Jurkat, Clone E6-1 (cell line): ENCODE data around the gene TCF7L2.
A peak's percentile ranks its signal among the peaks of the same experiment; 100 is the strongest.

Experiments used
- DNase-seq: peaks from one replicate; pipeline ENCODE4 v3.0.0-alpha.2; 2011; ENCODE audit warnings: low read depth, low spot score
- H3K4me3 ChIP-seq: 2 replicates; pipeline ENCODE4 v1.5.1; 2011; ENCODE audit warnings: mild to moderate bottlenecking, low read length, control low read depth, moderate library complexity

Gene TCF7L2

GRCh38 chr10:112959207-112959838 is 9.3 kb downstream of the TCF7L2 start:
- DNase-seq, result no peak
- H3K4me3 ChIP-seq, result no peak overlapping the region

- no peak for DNase-seq
- H3K4me3 ChIP-seq, result no peak overlapping the region
Measured at GRCh38 chr10:112960151-112960681, 10.2 kb downstream of the TCF7L2 start.

DNA sequence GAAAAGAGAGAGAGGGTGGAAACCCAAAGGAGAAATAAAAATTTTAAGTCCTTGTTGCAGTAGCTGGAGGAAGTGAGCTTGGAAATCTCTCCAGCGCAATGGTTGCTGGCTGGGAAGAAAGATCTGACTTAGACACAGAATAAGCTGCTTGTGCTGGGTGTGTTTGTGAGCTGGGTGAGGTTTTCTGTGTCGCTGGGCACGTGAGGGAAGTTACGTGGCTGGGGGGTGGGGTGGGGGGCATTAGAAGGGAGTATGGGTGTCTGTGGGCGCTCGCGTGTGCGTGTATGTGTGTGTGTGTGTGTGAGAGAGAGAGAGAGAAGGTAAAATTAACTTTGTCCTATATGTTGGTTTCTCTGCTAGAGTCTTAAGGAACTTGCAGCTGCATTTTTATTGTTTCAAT is 11.6 kb downstream of the TCF7L2 start:
- H3K4me3 ChIP-seq, result no peak overlapping the region
- DNase-seq, result no peak

DNA sequence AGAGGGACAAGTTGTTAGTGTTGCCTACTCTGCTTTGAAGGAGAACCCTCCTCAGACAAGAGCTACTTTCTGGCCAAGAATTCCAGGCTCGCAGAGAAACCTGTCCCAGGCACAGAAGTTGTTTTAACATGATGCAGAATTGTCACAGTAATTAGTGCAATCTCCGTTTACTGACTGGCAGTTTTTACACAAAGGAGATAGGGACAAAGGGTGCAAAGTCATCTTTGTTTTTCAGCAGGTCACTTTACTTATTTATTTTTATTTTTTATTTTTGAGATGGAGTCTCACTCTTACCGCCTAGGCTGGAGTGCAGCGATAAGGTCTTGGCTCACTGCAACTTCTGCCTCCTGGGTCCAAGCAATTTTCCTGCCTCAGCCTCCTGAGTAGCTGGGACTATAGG is 12.3 kb downstream of the TCF7L2 start:
- DNase-seq, result no peak
- no peak overlapping the region for H3K4me3 ChIP-seq

GRCh38 chr10:112963835-112964234 is 13.8 kb downstream of the TCF7L2 start:
- no peak for DNase-seq
- no peak overlapping the region for H3K4me3 ChIP-seq

DNA sequence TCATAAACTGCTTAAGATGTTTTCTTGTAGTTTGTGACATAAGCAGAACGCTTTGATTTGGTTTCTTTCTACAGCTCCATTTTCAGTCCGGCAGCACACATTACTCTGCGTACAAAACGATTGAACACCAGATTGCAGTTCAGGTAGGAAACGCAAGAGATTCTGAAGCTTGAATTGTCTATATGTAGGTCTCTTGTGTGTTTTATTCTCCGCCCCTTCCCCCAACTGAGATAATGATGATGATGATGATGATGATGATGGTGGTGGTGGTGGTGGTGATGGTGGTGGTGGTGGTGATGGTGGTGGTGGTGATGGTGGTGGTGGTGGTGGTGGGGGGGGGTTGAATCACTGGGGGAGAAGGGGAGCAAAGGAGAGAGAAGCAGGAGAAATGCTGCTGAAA is 14.4 kb downstream of the TCF7L2 start:
- H3K4me3 ChIP-seq, result no peak overlapping the region
- no peak for DNase-seq

GRCh38 chr10:112966194-112966855 is 16.3 kb downstream of the TCF7L2 start:
- no peak for DNase-seq
- no peak overlapping the region for H3K4me3 ChIP-seq

DNA sequence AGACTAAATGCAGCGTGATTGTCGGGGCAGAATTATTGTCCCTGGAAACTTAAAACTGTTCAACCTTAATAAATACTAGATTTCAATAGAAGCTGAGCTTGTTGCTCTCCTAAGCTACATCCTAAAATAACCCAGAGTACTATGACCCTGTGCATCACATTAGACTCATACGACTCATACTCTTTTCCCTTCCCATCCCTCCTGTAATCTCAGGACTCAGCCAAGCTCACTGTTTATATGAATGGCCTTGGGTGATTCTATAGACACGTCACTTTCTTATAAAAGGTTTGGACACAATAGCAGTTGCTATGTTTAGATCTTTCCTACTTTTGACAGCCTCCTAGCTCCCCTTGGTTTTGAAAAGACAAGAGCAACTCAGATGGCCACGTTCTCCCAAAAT is 17.2 kb downstream of the TCF7L2 start:
- no peak overlapping the region for H3K4me3 ChIP-seq
- no peak for DNase-seq

DNA sequence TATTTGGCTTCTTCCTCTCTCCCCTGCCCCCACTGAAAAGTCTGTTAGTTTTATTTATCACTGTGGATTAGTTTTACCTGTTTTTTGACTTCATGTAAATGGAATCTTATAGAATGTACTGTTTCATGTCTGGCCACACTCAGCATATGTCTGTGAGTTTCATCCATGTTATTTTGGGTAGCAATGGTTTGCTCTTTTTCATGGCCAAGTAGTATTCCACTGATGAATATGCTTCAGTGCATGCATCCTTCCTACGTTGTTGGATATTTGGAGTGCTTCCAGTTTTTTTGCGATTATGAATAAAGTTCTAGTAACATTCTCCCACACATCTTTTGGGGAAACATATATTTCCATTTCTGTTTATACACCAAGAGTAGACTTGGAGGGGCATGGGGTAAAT is 19.1 kb downstream of the TCF7L2 start:
- H3K4me3 ChIP-seq, result no peak overlapping the region
- DNase-seq, result no peak

GRCh38 chr10:112969542-112969941 is 19.5 kb downstream of the TCF7L2 start:
- DNase-seq, result no peak
- H3K4me3 ChIP-seq, result no peak overlapping the region

GRCh38 chr10:112970021-112970420 is 20.0 kb downstream of the TCF7L2 start:
- no peak overlapping the region for H3K4me3 ChIP-seq
- no peak for DNase-seq

DNA sequence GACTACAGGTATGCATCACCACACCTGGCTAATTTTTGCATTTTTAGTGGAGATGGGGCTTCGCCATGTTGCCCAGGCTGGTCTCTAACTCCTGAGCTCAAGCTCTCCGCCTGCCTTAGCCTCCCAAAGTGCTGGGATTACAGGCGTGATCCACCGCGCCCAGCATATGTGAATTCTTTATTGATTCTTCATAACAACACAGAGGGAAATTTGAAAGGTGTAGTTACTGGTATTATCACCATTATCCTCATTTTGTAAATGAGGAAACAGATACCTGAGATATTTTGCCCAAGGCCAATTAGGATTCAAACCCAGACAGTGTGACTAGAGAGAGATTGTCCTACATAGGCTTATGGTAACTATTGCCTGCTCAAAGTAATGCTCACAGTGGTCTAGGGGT is 22.6 kb downstream of the TCF7L2 start:
- no peak for DNase-seq
- H3K4me3 ChIP-seq, result no peak overlapping the region

GRCh38 chr10:112973046-112973445 is 23.0 kb downstream of the TCF7L2 start:
- DNase-seq, result no peak
- H3K4me3 ChIP-seq, result no peak overlapping the region

GRCh38 chr10:112973805-112974204 is 23.8 kb downstream of the TCF7L2 start:
- H3K4me3 ChIP-seq, result no peak overlapping the region
- DNase-seq, result no peak

DNA sequence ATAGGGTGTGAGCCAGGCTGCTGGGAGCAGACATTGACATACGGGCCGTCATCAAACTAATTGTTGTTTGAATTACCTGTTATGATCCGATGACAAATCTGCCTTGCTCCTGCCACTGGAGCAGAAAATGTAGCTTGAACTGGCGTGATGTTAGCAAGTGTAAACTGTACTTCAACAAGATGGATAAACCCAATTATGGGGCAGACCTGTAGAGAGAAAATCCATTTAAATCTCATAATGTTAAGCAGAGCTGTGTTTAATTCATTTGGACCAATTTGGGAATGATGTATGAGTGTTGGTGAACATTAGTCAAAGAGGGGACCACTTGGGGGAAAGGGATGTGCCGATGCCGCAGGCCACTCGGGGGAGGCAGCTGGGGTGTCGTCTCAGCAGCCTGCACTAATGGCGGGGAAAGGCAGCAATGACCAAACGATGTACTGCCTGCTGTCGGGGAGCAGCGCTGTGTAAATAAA is 27.4 kb downstream of the TCF7L2 start:
- H3K4me3 ChIP-seq, result no peak overlapping the region
- DNase-seq, result no peak

DNA sequence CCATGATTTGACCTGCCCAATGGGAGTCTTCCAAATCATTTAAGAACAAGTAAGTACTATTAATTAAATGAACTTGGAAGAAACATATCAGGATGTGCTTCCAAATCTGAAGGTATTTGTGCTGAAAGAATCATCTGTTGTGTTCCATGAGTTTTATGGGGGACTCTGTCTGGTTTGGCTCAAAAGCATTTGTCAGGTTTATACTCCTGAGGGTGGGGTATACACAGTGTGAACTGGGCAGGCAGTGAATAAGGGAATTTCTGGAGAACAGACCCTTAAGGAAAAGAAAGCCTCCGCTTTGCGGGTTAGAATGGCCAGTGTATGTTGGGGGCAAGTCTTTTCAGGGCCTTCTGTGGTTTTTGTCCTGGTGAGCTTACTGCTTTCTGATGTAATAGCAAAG is 29.9 kb downstream of the TCF7L2 start:
- no peak overlapping the region for H3K4me3 ChIP-seq
- no peak for DNase-seq

- no peak for DNase-seq
- H3K4me3 ChIP-seq, result no peak overlapping the region
Measured at GRCh38 chr10:112980937-112981336, 30.9 kb downstream of the TCF7L2 start.

DNA sequence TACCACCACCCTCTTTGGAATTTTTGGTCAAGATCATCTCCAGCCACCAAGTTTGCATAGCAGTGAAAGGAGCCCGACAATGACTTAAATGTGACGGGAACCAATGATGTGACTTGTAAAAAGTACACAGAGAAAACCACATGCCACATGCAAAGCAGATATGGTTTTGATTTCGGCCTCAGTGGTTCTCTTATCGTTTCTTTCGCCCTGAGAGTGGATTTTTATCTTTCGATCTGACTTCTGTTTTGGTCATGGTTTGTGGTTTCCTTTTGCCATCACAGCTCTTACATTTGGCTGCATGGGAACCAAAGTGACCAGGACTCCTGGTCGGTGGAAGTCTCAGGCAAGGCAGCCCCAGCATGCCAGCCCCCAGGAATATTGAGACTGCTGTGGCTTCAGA is 31.5 kb downstream of the TCF7L2 start:
- DNase-seq, result peak; percentile 74
- no peak overlapping the region for H3K4me3 ChIP-seq

- no peak for DNase-seq
Measured at GRCh38 chr10:112983444-112984056, 33.5 kb downstream of the TCF7L2 start.

DNA sequence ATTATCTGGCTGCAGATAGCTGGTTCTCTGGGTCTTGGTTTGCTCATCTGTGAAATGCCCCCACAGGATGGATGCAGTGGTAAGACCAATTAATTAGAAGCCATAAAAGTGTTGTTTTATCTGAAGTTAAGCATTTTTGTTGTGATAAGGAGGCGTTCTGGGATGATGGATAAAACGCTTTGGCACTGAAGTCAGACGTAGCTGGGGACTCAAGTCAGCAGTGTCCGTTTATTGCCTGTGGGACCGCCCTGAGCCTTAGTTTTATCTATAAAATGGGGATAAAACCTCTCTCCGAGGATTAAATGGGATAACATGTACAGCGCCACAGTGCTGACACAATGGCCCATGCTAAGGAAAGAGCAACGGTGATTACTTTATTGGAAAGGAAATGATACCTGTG is 34.7 kb downstream of the TCF7L2 start:
- H3K4me3 ChIP-seq, result no peak overlapping the region
- DNase-seq, result no peak

More at GRCh38 chr10:112983444-112984056, 33.5 kb downstream of the TCF7L2 start:
- H3K4me3 ChIP-seq, result no peak overlapping the region
